GM21360 (cell line): ENCODE results near the gene MALRD1.

Source experiments
- ATAC-seq: cut with Tn5 transposase; IDR thresholded peaks from one replicate; pipeline ENCODE4 v1.9.1; 2021; ENCODE audit warnings: mild to moderate bottlenecking, moderate library complexity; ENCODE audit not compliant: unreplicated experiment

The MALRD1 gene

GRCh38 chr10:19098803-19099202 is 50.2 kb downstream of the MALRD1 start:
- ATAC-seq: no peak

- no peak for ATAC-seq
Observed at GRCh38 chr10:19107406-19107805, 58.8 kb downstream of the MALRD1 start.

DNA sequence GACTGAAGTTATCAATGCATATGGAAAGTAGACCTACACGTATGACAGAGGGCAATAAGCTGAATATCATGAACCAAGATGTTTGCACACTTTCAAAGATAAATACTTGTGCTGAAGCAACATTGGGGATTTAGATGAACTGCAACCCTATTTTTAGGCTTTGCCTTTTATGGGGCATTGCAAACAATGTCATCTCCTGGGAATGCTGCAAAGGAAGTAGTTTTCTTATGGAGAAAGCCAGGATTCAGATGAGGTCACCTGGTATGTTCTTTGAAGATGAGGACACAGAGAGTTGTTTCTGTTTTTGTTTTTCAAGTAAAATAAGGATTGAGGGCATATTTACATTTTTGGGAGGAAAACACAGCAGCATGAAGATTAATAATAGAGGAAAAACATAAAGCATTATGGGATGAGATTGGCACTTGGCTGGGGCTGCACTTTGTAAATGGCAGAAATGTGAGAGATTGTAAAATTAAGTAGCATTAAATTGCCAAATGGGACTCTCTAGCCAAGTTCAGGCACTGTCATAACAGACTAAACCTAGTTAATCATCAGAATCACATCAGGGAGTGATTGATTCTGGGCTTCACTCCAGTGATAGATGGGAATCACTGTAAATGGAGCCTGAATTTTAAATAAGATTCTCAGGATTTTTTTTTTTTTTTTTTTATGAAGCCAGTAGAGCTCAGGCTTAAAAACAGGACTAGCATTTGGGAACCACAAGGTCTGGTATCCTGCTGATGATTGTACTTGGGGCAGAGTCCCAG is 63.1 kb downstream of the MALRD1 start:
- no peak for ATAC-seq

DNA sequence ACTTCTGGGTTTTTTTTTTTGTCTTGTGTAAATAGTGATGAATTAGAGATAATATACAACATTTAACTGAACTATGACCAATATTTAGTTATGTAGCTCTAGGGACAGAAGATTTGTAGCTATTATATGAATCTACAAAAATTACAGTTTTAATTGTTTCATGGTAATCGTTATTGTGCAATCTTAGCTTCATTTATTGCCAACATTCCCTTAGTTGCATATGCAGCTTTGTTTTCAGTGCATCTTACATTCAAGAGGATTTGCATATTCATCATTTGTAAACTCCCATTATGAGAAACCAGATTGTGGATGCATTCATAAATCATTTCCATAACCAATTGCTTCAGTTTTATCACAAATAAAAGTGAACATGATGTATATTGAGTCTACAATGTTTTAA is 68.8 kb downstream of the MALRD1 start:
- ATAC-seq: no peak

DNA sequence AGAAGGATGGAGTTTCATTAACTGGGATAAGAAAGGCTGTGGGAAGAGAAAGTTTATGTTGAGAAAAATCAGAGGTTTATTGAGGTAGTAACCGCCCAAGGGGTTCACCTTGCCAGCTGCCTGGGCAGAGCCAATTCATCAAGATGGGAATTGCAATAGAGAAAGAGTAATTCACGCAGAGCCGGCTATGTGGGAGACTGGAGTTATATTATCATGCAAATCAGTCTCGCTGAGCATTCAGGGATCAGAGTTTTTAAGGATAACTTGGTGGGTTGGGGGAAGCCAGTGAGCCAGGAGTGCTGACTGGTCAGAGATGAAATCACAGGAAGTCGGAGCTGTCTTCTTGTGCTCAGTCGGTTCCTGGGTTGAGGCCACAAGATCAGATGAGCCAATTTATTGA is 70.6 kb downstream of the MALRD1 start:
- ATAC-seq: no peak

DNA sequence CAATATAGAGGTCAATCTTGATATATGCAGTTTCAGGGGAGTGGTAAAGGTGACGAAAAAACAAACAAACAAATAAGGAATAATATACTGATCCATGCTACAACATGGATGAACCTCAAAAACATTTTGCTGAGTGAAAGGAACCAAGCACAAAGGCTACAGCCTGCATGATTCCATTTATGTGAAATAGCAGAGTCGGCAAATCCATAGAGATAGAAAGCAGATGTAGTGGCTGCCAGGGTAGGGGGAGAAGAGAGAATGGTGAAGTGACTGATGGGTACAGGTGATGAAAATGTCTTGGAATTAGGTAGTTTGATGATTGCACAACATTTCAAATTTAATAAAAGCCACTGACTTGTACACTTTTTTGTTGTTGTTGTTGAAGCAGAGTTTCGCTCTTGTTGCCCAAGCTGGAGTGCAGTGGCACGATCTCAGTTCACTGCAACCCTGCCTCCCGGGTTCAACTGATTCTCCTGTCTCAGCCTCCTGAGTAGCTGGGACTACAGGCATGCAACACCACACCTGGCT is 71.8 kb downstream of the MALRD1 start:
- ATAC-seq: no peak

GRCh38 chr10:19133992-19134391 is 85.4 kb downstream of the MALRD1 start:
- no peak for ATAC-seq

DNA sequence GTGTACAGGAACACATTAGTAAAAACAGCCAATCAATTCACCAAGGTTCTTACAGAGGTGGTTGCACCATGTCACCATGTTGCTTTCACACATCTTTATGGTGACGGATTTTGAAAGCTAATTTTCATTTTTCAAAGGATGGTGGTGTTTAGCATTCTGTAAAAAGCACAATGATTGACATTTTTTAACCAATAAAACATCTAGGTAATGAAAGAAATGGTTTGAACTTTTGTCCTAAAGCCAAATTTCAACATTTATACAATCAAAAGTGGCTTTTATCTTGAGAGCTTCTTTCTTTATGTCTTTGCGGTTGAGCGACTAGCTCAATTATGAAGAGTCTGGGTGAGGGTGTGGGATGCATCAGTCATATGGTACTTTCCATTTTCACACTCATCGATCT is 94.4 kb downstream of the MALRD1 start:
- no peak for ATAC-seq

DNA sequence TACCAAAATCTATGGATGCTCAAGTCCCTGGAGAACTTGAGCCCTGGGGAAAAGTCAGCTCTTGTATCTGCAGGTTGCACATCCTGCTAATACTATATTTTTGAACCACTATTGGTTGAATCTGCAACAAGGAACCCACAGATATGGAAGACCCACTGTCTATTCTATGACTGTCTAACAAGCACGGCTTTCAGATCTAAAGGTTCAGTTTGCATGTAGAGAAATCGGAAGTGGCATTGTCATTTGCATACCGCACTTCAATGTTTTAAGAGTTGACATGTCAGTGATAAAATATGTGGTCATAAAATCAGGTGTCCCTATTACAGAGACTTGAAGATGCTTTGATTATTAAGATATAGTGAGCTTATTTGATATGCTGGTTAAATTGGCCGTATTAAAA is 95.6 kb downstream of the MALRD1 start:
- no peak for ATAC-seq

DNA sequence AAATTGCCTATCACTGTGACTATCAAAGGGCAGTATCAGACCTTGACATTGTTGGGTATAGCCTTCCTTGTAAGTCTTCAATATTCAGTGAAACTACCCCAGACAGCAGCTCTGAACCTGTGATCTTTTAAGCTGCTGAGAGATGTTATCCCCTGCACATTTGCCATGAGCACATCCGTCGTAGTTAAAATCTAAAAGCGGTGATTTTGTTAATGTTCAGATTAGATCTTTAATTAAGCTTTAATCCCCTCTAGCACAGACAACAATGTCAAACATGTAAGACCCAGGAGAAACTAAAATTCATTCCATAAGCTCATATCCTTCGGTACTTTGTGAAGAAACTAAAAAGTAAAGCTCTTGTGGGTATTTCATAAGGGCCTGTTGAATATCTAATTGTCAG is 105.8 kb downstream of the MALRD1 start:
- no peak for ATAC-seq

DNA sequence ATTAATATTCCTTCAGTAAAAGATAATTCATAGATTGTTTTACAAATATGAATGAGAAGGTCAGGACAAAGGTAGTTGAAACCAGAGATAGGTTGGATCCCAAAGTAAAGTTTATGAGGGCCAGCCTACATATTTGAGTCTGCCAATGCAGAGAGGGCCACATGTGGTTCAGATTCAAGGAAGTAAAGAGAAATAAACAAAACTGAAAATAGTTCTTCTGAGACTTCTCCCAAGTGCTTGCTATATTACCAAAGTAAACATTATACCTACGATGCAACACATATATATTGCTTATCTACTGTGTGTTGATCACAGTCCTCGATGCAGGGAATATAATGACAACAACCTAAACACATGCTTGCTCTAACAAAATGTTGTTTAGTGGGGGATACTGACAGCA is 109.8 kb downstream of the MALRD1 start:
- ATAC-seq: no peak

DNA sequence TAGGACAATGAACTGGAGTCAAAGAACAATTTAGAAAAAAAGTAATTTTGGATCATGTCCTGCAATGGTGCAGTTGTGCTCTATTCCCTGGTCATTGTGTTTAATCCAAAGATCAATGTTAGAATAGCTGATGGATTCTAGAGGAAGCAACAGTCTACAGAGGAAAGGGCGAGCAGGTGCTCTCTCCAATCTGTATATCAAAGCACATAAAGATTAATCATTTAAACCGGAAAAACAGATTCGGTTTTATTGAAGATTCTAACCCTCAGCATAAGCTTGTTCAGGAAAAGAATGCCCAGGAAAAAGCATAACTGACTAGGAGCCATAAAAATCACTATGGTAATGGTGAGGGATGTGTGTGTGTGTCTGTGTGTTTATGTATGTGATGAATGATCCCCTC is 110.3 kb downstream of the MALRD1 start:
- no peak for ATAC-seq

- no peak for ATAC-seq
Observed at GRCh38 chr10:19164461-19164860, 115.9 kb downstream of the MALRD1 start.

- no peak for ATAC-seq
Observed at GRCh38 chr10:19168584-19168983, 120.0 kb downstream of the MALRD1 start.

- ATAC-seq: no peak
Observed at GRCh38 chr10:19169041-19169440, 120.4 kb downstream of the MALRD1 start.

- no peak for ATAC-seq
Observed at GRCh38 chr10:19169684-19170083, 121.1 kb downstream of the MALRD1 start.

- no peak for ATAC-seq
Observed at GRCh38 chr10:19178675-19179074, 130.1 kb downstream of the MALRD1 start.

DNA sequence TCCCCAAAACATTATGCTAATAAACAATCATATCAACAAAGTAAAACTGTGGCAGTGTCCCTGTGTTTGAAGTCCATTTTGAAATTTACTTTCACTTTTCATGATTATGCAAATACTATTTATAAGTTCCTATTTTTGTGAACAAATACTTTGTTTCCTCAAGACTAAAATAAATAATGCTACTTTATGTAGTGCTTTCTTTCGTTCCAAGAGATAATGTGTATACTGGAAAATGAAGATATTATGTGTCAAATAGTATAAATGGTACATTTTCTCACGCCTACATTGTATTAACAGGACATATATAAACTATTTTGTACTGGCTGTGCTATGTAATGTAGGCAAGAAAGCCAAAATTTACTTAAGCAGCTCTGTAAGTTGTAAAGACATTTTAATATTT is 136.3 kb downstream of the MALRD1 start:
- ATAC-seq: no peak

GRCh38 chr10:19194866-19195265 is 146.3 kb downstream of the MALRD1 start:
- ATAC-seq: no peak

DNA sequence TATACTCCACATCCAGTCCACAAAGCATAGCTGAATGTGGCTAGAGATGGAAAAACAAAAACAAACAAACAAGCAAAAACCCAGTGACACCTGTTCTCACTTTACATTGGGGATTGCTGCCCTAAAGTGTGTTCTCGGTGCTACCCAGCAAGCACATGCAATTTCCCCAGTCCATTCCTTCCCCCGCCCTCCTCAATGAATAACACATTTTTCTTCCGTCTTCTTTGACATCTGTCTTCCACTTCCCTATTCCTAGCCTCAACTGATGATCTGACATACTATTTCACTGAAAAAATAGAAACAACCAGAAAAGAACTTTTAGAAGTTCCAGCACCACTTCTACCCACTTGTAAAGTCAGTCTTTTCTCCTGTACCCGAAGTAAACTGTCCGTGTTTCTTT is 147.1 kb downstream of the MALRD1 start:
- ATAC-seq: no peak

DNA sequence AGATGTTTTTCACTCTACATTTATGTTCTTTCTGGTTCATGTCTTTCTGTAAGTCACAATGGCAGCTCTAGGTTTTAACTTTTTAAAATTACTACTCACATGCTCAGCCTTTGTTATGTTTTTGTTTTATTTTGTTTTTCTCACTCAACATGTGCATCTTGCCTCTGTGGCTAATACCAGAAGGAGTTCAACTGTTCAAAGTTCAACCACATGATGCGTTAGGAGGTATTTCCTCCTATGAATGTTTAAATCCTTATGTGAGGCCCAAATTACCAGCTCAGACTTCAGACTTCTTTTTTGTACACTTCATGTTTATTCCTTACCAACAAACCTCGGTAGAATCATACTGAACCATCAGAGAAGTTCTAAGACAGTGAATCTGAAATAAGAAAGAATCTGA is 151.6 kb downstream of the MALRD1 start:
- ATAC-seq: no peak

DNA sequence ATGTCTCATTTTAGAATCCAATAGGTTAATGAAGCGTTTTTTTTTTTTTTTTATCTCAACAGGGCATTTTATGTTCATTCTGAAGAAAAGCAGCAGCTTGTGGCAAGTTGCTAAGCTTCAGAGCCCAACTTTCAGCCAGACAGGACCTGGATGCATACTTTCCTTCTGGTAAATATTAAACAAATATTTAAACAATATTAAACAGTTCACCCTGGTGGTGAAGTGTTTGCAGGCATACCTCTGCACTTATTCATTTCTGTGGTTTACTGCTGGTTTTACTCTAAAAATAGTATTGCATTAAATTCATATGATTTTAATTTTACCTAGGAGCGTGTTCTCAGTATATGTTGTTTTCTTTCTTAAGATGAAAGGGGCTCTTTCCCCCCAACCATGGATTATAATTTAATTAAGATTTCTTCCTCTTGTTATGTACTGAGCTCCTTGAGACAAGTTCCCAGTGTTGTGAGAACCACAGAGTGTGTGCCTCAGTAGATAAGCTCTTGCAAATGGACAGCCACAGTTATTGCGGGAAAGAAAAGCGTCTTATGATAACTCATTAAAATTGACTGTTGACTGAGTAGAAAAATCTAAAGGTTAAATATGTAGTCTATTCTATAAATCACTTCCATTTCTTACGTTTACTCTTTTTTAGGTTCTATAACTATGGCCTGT is 155.8 kb downstream of the MALRD1 start:
- ATAC-seq: no peak
